GM19467 (cell line): ENCODE data around the gene UNC119.

Experiments
- ATAC-seq: cut with Tn5 transposase; IDR thresholded peaks from one replicate; pipeline ENCODE4 v1.9.1; 2021; ENCODE audit warnings: mild to moderate bottlenecking, moderate library complexity; ENCODE audit not compliant: unreplicated experiment

UNC119 gene

GRCh38 chr17:28500712-28501379 lies 51.6 kb downstream of the UNC119 start:
- no peak for ATAC-seq

DNA sequence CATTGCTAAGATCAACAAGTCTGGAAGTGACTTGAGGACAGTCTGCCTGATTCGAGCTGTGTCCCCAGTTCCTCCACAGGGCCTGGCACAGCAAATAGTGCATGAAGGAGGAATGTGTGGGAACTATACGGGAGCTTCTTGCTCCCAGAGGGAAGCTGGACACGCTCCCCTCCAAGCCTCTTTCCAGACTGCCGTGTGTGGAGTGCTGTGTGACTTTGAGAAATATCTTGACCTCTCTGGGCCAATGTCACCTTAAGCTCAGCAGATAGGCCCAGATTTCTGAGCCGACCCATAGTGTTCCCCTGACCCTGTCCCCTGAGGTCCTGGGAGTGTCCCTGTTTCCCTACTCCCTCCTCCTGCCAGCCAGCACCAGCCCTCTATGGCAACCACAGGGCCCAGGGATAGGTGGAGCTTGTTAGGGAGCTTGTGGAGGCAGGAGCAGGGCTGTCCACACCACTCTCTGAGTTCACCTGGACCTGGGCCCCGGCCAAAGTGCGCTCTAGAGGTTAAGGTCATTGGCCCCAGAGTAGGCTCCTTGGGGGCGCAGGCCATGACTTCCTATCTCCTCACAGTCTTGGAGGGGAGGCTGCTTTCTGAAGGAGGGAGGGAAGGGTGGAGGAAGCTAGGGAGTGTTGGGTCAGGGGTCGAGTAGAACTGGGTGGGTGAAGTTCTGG lies 52.6 kb downstream of the UNC119 start:
- ATAC-seq: no peak

GRCh38 chr17:28499364-28499664 lies 53.1 kb downstream of the UNC119 start:
- no peak for ATAC-seq

- no peak for ATAC-seq
Measured at GRCh38 chr17:28498652-28499363, 53.6 kb downstream of the UNC119 start.

DNA sequence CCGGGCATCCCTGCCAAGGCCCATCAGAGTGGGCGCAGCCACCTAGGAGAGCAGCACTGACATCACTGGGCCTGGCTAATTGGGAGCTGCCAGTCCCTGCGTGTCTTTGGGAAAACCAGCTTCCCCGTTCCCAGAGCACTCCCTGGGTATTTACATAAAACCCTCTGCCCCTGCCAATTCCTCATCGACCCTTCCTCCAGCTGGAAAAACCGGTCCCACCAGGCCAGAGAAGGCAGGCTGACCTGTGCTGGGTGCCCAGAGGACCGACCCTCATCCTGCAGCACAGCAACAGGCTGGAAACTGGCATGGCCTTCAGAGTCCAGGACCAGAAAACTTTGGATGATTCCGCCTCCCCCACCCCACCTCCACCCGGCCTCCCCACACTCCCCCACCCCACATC lies 54.5 kb downstream of the UNC119 start:
- ATAC-seq: no peak
